ENCODE measurements around the gene UBE3A. TPM values are rescaled to one million over a fixed set of nuclear protein-coding genes. Genes with fewer than 3 reads are reported as not detected.

UBE3A gene
- 70.3 TPM for polyA plus RNA-seq (2013, experiment 1 of 2)
- 73.8 TPM for polyA plus RNA-seq (2013, experiment 2 of 2)

DNA sequence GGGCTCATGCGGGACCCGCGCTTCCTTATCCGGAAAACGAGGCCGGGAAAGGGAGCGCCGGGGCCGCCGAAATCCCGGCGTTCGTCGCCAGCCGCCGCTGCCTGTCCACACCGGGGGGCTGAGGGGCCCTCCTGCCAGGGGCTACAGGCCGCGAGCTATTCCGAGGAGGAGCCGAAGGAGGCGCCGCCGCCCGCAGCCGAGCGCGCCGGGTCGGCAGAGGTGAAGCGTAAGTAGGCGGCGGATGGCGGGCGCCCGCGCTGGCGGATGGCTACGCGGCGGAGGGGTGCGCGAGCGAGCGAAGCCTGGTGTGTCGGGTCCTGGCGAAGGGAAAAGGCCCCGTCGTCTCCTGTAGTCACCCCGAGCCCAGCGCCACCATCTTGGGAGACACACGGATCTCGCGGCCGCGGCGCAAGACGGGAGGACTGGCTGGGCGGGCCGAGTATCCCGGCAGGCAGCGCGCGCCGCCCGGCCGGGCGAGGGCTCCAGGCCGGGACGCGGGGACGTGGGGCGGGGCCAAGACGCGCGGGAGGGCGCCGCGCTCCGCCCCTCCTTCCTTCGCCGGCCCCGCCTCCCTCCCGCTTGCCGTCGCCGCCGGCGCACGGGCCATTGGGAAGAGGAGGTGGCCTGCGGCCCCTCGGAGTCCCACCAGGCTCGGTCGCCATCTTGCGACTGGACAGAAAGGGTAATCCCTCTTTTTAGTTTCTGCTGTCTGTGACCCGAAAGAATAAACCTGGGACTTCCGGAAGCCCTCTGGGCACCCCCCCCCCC lies at the start of gene UBE3A:
TSS of gene UBE3A (minus strand) at position 424 of the 768 bp plus-strand sequence. CDS start 29,917 bp downstream, outside the sequence.
- H3K4me2 ChIP-seq (ENCODE audit: low read length), result peak within 1 kb of the TSS; percentile 74
- peak; percentile 96 for DNase-seq
- peak within 1 kb of the TSS; percentile 97 for H4K8ac ChIP-seq (ENCODE audit: low read depth, low read length)
- H3K79me1 ChIP-seq (ENCODE audit: low read length), result no peaks in the 10 kb centered on the region
- H3K36me3 ChIP-seq (ENCODE audit: control insufficient read depth, insufficient read depth, low read length), result no peaks in the 10 kb centered on the region
- peak within 1 kb of the TSS; percentile 99 for H3K27ac ChIP-seq (ENCODE audit: low read depth, low read length)
- no peak within 1 kb of the TSS for H2BK15ac ChIP-seq (replicated peaks; ENCODE audit: low read depth)
- whole genome bisulfite sequencing (ENCODE audit: extremely low coverage, insufficient coverage, low lambda C conversion rate), result no CpG with 5 or more reads among the region's 97 CpGs
- H3K4ac ChIP-seq (ENCODE audit: low read depth, low read length), result peak within 1 kb of the TSS; percentile 95
- peak within 1 kb of the TSS; percentile 82 for H2BK120ac ChIP-seq (ENCODE audit: low read depth, low read length)
- peak within 1 kb of the TSS; percentile 18 for H3K23ac ChIP-seq (ENCODE audit: low read length)
- H3K79me2 ChIP-seq (ENCODE audit: control insufficient read depth, insufficient read depth, low read length), result peaks cover 44% of the 10 kb centered on the region
- peak within 1 kb of the TSS; percentile 97 for H3K56ac ChIP-seq (ENCODE audit: low read length)
- peak within 1 kb of the TSS; percentile 71 for H2BK5ac ChIP-seq (ENCODE audit: low read length)
- peak within 1 kb of the TSS; percentile 90 for H3K9ac ChIP-seq (ENCODE audit: low read length)
- peak within 1 kb of the TSS; percentile 99 for H3K18ac ChIP-seq (ENCODE audit: low read length)
- peak within 1 kb of the TSS; percentile 99 for H4K5ac ChIP-seq (ENCODE audit: low read length)
- H3K27me3 ChIP-seq (ENCODE audit: insufficient read depth, low read length, poor library complexity), result no peaks in the 10 kb centered on the region
- peak within 1 kb of the TSS; percentile 75 for H3K4me3 ChIP-seq (ENCODE audit: low read length)
- peaks cover 1% of the 10 kb centered on the region for H3K4me1 ChIP-seq (ENCODE audit: control insufficient read depth, low read depth, low read length)
- peak within 1 kb of the TSS; percentile 55 for H2AK5ac ChIP-seq (ENCODE audit: low read length)

DNA sequence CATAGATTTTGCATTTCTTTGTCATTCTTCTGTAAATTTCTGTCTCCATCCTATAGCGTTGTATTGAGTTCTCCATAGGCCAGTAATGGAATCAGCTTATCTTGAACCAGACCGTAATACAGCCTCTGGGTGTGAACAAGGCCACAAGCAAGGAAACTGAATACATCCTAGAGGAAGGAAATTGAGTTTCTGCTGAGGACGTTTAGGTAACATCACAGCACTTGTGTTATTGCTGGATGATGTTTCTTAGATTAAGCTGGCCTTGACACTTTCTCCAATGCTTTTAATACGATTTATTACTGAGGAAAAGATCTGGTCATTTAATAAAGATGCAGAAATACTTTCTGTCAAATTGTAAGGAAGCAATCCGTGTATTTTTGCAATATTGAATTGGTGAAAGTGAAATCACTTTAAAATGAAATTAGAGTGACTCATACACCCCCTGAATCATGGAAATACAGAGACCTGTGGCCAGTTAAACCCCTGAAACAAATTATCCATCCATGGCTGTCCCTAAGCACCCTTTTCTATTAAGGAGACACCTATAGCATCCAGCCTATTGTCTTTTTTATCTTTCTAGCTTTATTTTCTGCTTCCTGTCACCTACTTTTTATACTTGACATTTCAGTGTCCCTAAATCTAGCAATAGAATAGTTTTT lies 48.5 kb upstream of the UBE3A start:
- Histone ChIP-seq H3K4me1 (ENCODE audit: control insufficient read depth, low read depth, low read length) (no peaks in the 10 kb centered on the region), H3K23ac (ENCODE audit: low read length) (no peak overlapping the region), H3K79me1 (ENCODE audit: low read length) (no peaks in the 10 kb centered on the region), H2BK120ac (ENCODE audit: low read depth, low read length) (no peak overlapping the region), H3K4me3 (ENCODE audit: low read length) (no peak overlapping the region), H3K27me3 (ENCODE audit: insufficient read depth, low read length, poor library complexity) (no peaks in the 10 kb centered on the region), H3K4ac (ENCODE audit: low read depth, low read length) (no peak overlapping the region), H3K56ac (ENCODE audit: low read length) (no peak overlapping the region), H2BK5ac (ENCODE audit: low read length) (no peak overlapping the region), H3K9ac (ENCODE audit: low read length) (no peak overlapping the region), H3K27ac (ENCODE audit: low read depth, low read length) (no peak overlapping the region), H3K18ac (ENCODE audit: low read length) (no peak overlapping the region), H4K5ac (ENCODE audit: low read length) (no peak overlapping the region), H4K8ac (ENCODE audit: low read depth, low read length) (no peak overlapping the region), H3K79me2 (ENCODE audit: control insufficient read depth, insufficient read depth, low read length) (no peaks in the 10 kb centered on the region), H2BK15ac (replicated peaks; ENCODE audit: low read depth) (no peak overlapping the region), H3K4me2 (ENCODE audit: low read length) (no peak overlapping the region), H3K36me3 (ENCODE audit: control insufficient read depth, insufficient read depth, low read length) (no peaks in the 10 kb centered on the region), H2AK5ac (ENCODE audit: low read length) (no peak overlapping the region)
- DNase-seq, result no peak
- WGBS (ENCODE audit: extremely low coverage, insufficient coverage, low lambda C conversion rate), result no CpG with 5 or more reads among the region's 5 CpGs

GRCh38 chr15:25486051-25486450 lies 47.2 kb upstream of the UBE3A start:
- H2BK15ac ChIP-seq (replicated peaks; ENCODE audit: low read depth), result no peak overlapping the region
- H3K18ac ChIP-seq (ENCODE audit: low read length), result no peak overlapping the region
- no peak overlapping the region for H3K56ac ChIP-seq (ENCODE audit: low read length)
- no peak overlapping the region for H3K4me3 ChIP-seq (ENCODE audit: low read length)
- no peak overlapping the region for H2BK5ac ChIP-seq (ENCODE audit: low read length)
- peaks cover 6% of the 10 kb centered on the region for H3K4me1 ChIP-seq (ENCODE audit: control insufficient read depth, low read depth, low read length)
- H3K79me1 ChIP-seq (ENCODE audit: low read length), result no peaks in the 10 kb centered on the region
- H4K8ac ChIP-seq (ENCODE audit: low read depth, low read length), result no peak overlapping the region
- H3K4ac ChIP-seq (ENCODE audit: low read depth, low read length), result no peak overlapping the region
- no peak for DNase-seq
- WGBS (ENCODE audit: extremely low coverage, insufficient coverage, low lambda C conversion rate), result no CpG with 5 or more reads among the region's 1 CpG
- no peak overlapping the region for H3K4me2 ChIP-seq (ENCODE audit: low read length)
- H2AK5ac ChIP-seq (ENCODE audit: low read length), result no peak overlapping the region
- H3K36me3 ChIP-seq (ENCODE audit: control insufficient read depth, insufficient read depth, low read length), result no peaks in the 10 kb centered on the region
- no peak overlapping the region for H3K23ac ChIP-seq (ENCODE audit: low read length)
- H2BK120ac ChIP-seq (ENCODE audit: low read depth, low read length), result no peak overlapping the region
- H3K9ac ChIP-seq (ENCODE audit: low read length), result no peak overlapping the region
- no peak overlapping the region for H4K5ac ChIP-seq (ENCODE audit: low read length)
- no peak overlapping the region for H3K27ac ChIP-seq (ENCODE audit: low read depth, low read length)
- H3K27me3 ChIP-seq (ENCODE audit: insufficient read depth, low read length, poor library complexity), result no peaks in the 10 kb centered on the region
- H3K79me2 ChIP-seq (ENCODE audit: control insufficient read depth, insufficient read depth, low read length), result no peaks in the 10 kb centered on the region

- Histone ChIP-seq H3K4me3 (ENCODE audit: low read length) (no peak overlapping the region), H2AK5ac (ENCODE audit: low read length) (no peak overlapping the region), H2BK120ac (ENCODE audit: low read depth, low read length) (no peak overlapping the region), H3K4ac (ENCODE audit: low read depth, low read length) (no peak overlapping the region), H3K4me2 (ENCODE audit: low read length) (peak overlapping the region; percentile 18), H3K79me1 (ENCODE audit: low read length) (no peaks in the 10 kb centered on the region), H4K8ac (ENCODE audit: low read depth, low read length) (no peak overlapping the region), H3K27ac (ENCODE audit: low read depth, low read length) (no peak overlapping the region), H3K18ac (ENCODE audit: low read length) (no peak overlapping the region), H3K4me1 (ENCODE audit: control insufficient read depth, low read depth, low read length) (peaks cover 6% of the 10 kb centered on the region), H3K36me3 (ENCODE audit: control insufficient read depth, insufficient read depth, low read length) (no peaks in the 10 kb centered on the region), H3K9ac (ENCODE audit: low read length) (peak overlapping the region; percentile 51), H3K79me2 (ENCODE audit: control insufficient read depth, insufficient read depth, low read length) (no peaks in the 10 kb centered on the region), H2BK15ac (replicated peaks; ENCODE audit: low read depth) (no peak overlapping the region), H3K56ac (ENCODE audit: low read length) (peak overlapping the region; percentile 62), H2BK5ac (ENCODE audit: low read length) (no peak overlapping the region), H3K27me3 (ENCODE audit: insufficient read depth, low read length, poor library complexity) (no peaks in the 10 kb centered on the region), H3K23ac (ENCODE audit: low read length) (no peak overlapping the region), H4K5ac (ENCODE audit: low read length) (no peak overlapping the region)
- peak; percentile 70 for DNase-seq
- WGBS (ENCODE audit: extremely low coverage, insufficient coverage, low lambda C conversion rate), result no CpG with 5 or more reads among the region's 14 CpGs
These were observed 42.5 kb upstream of the UBE3A start for GRCh38 chr15:25481208-25481859.

- WGBS (ENCODE audit: extremely low coverage, insufficient coverage, low lambda C conversion rate), result no CpG with 5 or more reads among the region's 3 CpGs
These were observed 39.5 kb upstream of the UBE3A start for GRCh38 chr15:25478313-25478712.

More at GRCh38 chr15:25478313-25478712, 39.5 kb upstream of the UBE3A start:
- Histone ChIP-seq H2BK15ac (replicated peaks; ENCODE audit: low read depth) (no peak overlapping the region), H3K79me2 (ENCODE audit: control insufficient read depth, insufficient read depth, low read length) (no peaks in the 10 kb centered on the region), H2BK120ac (ENCODE audit: low read depth, low read length) (no peak overlapping the region), H2AK5ac (ENCODE audit: low read length) (no peak overlapping the region), H3K23ac (ENCODE audit: low read length) (no peak overlapping the region), H3K27me3 (ENCODE audit: insufficient read depth, low read length, poor library complexity) (no peaks in the 10 kb centered on the region), H3K79me1 (ENCODE audit: low read length) (no peaks in the 10 kb centered on the region), H4K8ac (ENCODE audit: low read depth, low read length) (no peak overlapping the region), H3K56ac (ENCODE audit: low read length) (no peak overlapping the region), H4K5ac (ENCODE audit: low read length) (no peak overlapping the region), H3K27ac (ENCODE audit: low read depth, low read length) (no peak overlapping the region), H3K4me3 (ENCODE audit: low read length) (no peak overlapping the region), H2BK5ac (ENCODE audit: low read length) (no peak overlapping the region), H3K4me1 (ENCODE audit: control insufficient read depth, low read depth, low read length) (peaks cover 6% of the 10 kb centered on the region), H3K9ac (ENCODE audit: low read length) (no peak overlapping the region), H3K4ac (ENCODE audit: low read depth, low read length) (no peak overlapping the region), H3K4me2 (ENCODE audit: low read length) (no peak overlapping the region), H3K36me3 (ENCODE audit: control insufficient read depth, insufficient read depth, low read length) (no peaks in the 10 kb centered on the region), H3K18ac (ENCODE audit: low read length) (no peak overlapping the region)
- no peak for DNase-seq

All from mesendoderm (in vitro differentiated cells).